Body of pancreas (tissue), 4 donors: ENCODE measurements around the gene GALNT2.

Experiments
- CTCF ChIP-seq, 7 experiments: fragments of 450-650 bp in 4 of 7; fragments of 200-600 bp in 3 of 7; sonication (generic) in 3 of 7; IDR thresholded peaks; one replicate each; pipeline ENCODE4 v1.5.1; 2016 to 2019; ENCODE audit warnings: antibody characterized with exemption in 7 of 7
- POLR2A ChIP-seq, 3 donors: fragments of 450-650 bp; IDR thresholded peaks; one replicate each; pipeline ENCODE4 v1.6.1; 2016; ENCODE audit warnings: antibody characterized with exemption in 3 of 3, mild to moderate bottlenecking in 2 of 3

GRCh38 chr1:230160957-230161771 lies 94.1 kb downstream of the GALNT2 start:
- TF ChIP-seq POLR2A (IDR thresholded peaks at IDR 0.05): no peak
- TF ChIP-seq CTCF (IDR thresholded peaks at IDR 0.05): no peak
